Measurements from ENCODE around the gene USP21. TPM values are rescaled to one million over a fixed set of nuclear protein-coding genes. Genes with fewer than 3 reads are reported as not detected.

The USP21 gene
- total RNA-seq, 1 experiment from 2014 or later: 41.9 TPM

DNA sequence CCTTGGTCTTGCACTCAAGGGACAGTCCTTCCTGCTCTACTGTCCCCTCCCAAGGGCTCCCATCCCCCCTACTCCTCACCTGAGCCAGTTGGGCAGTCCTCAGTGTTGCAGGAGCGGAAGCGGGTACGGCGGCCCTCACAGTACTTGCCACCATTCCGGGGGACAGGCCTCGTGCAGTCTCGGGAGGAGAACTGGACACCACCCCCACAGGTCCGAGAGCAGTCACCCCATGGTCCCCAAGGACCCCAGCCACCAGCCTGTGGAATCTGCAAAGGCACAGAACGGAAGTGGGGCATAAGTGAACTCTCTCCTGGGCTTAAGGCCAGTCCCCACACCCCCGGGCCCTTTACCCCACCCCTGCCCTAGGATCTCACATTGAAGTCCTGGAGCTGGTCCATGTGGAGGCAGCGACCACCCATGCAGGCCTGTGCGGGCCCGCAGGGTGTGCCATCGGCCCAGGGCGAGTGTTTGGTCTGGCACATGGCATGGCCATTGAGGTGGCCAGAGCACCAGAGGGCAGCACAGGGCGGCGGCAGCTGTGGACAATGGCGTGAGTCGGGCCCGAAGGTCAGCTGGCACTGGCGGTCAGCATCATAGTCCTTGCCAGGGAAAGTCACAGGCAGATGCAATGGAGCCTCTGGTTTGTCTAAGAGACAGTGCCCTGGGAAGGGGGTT lies 34.4 kb downstream of the USP21 start:
- DNase-seq (ENCODE audit: low read depth, low spot score): no peak
- intact Hi-C loops (cut with micrococcal nuclease; ENCODE audit: unreplicated experiment) (loop anchor here (5.0 kb wide), 1 partner anchor 179 kb away; no protein-coding TSS in a partner anchor), in situ Hi-C loops (cut with HindIII; ENCODE audit: low pct_unique_long_range_greater_than_20kb, low sequenced_read_pairs) (no loop called here)
- H3K4me1 ChIP-seq (ENCODE audit: control insufficient read depth, insufficient read depth, low read length): peaks cover 9% of the 10 kb centered on the region
- no peak overlapping the region for H3K4me3 ChIP-seq (ENCODE audit: low read depth in 2 of 2, low read length in 2 of 2)
- TF ChIP-seq, protein P1, sequence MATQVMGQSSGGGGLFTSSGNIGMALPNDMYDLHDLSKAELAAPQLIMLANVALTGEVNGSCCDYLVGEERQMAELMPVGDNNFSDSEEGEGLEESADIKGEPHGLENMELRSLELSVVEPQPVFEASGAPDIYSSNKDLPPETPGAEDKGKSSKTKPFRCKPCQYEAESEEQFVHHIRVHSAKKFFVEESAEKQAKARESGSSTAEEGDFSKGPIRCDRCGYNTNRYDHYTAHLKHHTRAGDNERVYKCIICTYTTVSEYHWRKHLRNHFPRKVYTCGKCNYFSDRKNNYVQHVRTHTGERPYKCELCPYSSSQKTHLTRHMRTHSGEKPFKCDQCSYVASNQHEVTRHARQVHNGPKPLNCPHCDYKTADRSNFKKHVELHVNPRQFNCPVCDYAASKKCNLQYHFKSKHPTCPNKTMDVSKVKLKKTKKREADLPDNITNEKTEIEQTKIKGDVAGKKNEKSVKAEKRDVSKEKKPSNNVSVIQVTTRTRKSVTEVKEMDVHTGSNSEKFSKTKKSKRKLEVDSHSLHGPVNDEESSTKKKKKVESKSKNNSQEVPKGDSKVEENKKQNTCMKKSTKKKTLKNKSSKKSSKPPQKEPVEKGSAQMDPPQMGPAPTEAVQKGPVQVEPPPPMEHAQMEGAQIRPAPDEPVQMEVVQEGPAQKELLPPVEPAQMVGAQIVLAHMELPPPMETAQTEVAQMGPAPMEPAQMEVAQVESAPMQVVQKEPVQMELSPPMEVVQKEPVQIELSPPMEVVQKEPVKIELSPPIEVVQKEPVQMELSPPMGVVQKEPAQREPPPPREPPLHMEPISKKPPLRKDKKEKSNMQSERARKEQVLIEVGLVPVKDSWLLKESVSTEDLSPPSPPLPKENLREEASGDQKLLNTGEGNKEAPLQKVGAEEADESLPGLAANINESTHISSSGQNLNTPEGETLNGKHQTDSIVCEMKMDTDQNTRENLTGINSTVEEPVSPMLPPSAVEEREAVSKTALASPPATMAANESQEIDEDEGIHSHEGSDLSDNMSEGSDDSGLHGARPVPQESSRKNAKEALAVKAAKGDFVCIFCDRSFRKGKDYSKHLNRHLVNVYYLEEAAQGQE (IDR thresholded peaks at IDR 0.05; ENCODE audit: insufficient read depth in 1 of 2, low read depth in 2 of 2, low read length in 1 of 2): no peak
- no peak for TF ChIP-seq POLR2AphosphoS5 (IDR thresholded peaks at IDR 0.05; ENCODE audit: low read depth, low read length)
- no peak for TF ChIP-seq TCF7L2 (IDR thresholded peaks at IDR 0.05; ENCODE audit: low read depth, low read length)
- TF ChIP-seq SIN3A (IDR thresholded peaks at IDR 0.05; ENCODE audit: borderline replicate concordance, insufficient read depth, low read depth, low read length): no peak
- TF ChIP-seq, protein P2, sequence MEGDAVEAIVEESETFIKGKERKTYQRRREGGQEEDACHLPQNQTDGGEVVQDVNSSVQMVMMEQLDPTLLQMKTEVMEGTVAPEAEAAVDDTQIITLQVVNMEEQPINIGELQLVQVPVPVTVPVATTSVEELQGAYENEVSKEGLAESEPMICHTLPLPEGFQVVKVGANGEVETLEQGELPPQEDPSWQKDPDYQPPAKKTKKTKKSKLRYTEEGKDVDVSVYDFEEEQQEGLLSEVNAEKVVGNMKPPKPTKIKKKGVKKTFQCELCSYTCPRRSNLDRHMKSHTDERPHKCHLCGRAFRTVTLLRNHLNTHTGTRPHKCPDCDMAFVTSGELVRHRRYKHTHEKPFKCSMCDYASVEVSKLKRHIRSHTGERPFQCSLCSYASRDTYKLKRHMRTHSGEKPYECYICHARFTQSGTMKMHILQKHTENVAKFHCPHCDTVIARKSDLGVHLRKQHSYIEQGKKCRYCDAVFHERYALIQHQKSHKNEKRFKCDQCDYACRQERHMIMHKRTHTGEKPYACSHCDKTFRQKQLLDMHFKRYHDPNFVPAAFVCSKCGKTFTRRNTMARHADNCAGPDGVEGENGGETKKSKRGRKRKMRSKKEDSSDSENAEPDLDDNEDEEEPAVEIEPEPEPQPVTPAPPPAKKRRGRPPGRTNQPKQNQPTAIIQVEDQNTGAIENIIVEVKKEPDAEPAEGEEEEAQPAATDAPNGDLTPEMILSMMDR (IDR thresholded peaks at IDR 0.05): no peak; the same call in 1 of the 2 replicates
- ChIA-PET CTCF (interaction anchor here (0.7 to 1.1 kb wide), 3 partner anchors 181 to 211 kb away, joined by 3 to 8 read pairs (median 3); no protein-coding TSS in a partner anchor), POLR2A (no interaction called here)
- no peak overlapping the region for H3K27ac ChIP-seq (ENCODE audit: low read length)
- no peaks in the 10 kb centered on the region for H3K27me3 ChIP-seq (ENCODE audit: control insufficient read depth, insufficient read depth, low read length)
- no TSS peak for BruUV-seq (replicated peaks)
- H3K9me3 ChIP-seq (ENCODE audit: control insufficient read depth, insufficient read depth, low read depth, low read length): no peaks in the 10 kb centered on the region
- peak; percentile 41; the same call in 1 of the 2 replicates for ATAC-seq
- no peaks in the 10 kb centered on the region for H3K36me3 ChIP-seq (ENCODE audit: control insufficient read depth, insufficient read depth, low read length)

DNA sequence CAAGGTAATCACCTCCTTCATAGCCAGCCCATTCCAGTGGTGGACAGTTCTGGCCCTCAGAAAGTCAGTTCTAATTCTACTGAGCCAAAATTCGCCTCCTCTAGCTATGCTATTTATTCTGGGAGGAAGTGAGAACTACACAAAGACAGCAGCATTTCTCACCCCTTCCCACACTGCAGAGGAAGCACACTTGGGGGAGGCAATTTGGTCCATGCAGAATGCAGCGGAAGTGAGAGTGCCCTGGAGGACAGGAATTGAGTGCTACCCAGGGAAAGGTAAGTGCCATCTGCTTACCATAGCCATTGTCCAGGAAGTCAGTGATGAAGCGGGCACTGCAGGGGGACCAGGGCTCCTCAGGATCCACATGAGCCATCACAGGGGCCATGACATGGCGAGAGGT lies 35.9 kb downstream of the USP21 start:
- Histone ChIP-seq H3K27me3 (ENCODE audit: control insufficient read depth, insufficient read depth, low read length) (no peaks in the 10 kb centered on the region), H3K9me3 (ENCODE audit: control insufficient read depth, insufficient read depth, low read depth, low read length) (no peaks in the 10 kb centered on the region), H3K36me3 (ENCODE audit: control insufficient read depth, insufficient read depth, low read length) (no peaks in the 10 kb centered on the region), H3K4me3 (ENCODE audit: low read depth in 2 of 2, low read length in 2 of 2) (no peak overlapping the region), H3K4me1 (ENCODE audit: control insufficient read depth, insufficient read depth, low read length) (peaks cover 23% of the 10 kb centered on the region), H3K27ac (ENCODE audit: low read length) (no peak overlapping the region)
- no TSS peak for BruUV-seq (replicated peaks)
- ChIA-PET POLR2A (no interaction called here), CTCF (no interaction called here)
- intact Hi-C loops (cut with micrococcal nuclease; ENCODE audit: unreplicated experiment) (no loop called here), in situ Hi-C loops (cut with HindIII; ENCODE audit: low pct_unique_long_range_greater_than_20kb, low sequenced_read_pairs) (no loop called here)
- ATAC-seq (no peak), DNase-seq (ENCODE audit: low read depth, low spot score) (no peak)
- TF ChIP-seq POLR2AphosphoS5 (IDR thresholded peaks at IDR 0.05; ENCODE audit: low read depth, low read length) (no peak), SIN3A (IDR thresholded peaks at IDR 0.05; ENCODE audit: borderline replicate concordance, insufficient read depth, low read depth, low read length) (no peak), TCF7L2 (IDR thresholded peaks at IDR 0.05; ENCODE audit: low read depth, low read length) (no peak)
- TF ChIP-seq, protein P1 (IDR thresholded peaks at IDR 0.05; ENCODE audit: insufficient read depth in 1 of 2, low read depth in 2 of 2, low read length in 1 of 2): no peak
- TF ChIP-seq, protein P2 (IDR thresholded peaks at IDR 0.05): no peak

Measured in Panc1 (cell line).